ENCODE measurements around the gene UBAC2. TPM values are rescaled to one million over a fixed set of nuclear protein-coding genes. Genes with fewer than 3 reads are reported as not detected.

The UBAC2 gene
- total RNA-seq, 2 experiments from 2014 or later = 56.0 to 59.0 TPM

GRCh38 chr13:99260216-99260615 lies 59.6 kb downstream of the UBAC2 start:
- Mint-ChIP-seq H3K9me3 (no peaks in the 10 kb centered on the region), H3K4me3 (peak overlapping the region; percentile 9), H3K4me1 (peaks cover 71% of the 10 kb centered on the region), H3K27ac (peak overlapping the region; percentile 95), H3K36me3 (peaks cover 28% of the 10 kb centered on the region), H3K27me3 (no peaks in the 10 kb centered on the region)
- DNase-seq = no peak

DNA sequence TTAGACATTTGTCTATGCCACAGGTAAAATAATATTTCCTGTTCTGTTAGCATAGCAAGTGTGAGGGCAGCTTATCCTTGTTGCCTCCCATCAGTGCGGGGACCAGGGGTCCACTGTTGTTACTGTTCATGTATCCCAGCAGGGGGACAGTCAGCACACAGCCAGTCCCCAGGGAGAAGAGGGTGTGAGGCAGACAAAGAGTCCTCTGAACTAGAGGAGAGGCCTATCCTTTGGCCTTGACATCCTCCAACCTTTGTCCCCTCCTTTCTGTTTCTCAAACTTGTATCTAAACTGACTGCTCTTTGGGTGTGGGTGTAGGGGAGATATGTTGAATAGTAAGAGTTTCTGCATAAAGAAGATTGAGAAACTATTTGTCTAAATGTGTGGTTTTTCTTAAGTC lies 60.4 kb downstream of the UBAC2 start:
- no peaks in the 10 kb centered on the region for H3K27me3 Mint-ChIP-seq
- peak overlapping the region; percentile 79 for H3K27ac Mint-ChIP-seq
- H3K4me1 Mint-ChIP-seq = peaks cover 69% of the 10 kb centered on the region
- no peak for DNase-seq
- H3K4me3 Mint-ChIP-seq = no peak overlapping the region
- H3K36me3 Mint-ChIP-seq = peaks cover 29% of the 10 kb centered on the region
- no peaks in the 10 kb centered on the region for H3K9me3 Mint-ChIP-seq

DNA sequence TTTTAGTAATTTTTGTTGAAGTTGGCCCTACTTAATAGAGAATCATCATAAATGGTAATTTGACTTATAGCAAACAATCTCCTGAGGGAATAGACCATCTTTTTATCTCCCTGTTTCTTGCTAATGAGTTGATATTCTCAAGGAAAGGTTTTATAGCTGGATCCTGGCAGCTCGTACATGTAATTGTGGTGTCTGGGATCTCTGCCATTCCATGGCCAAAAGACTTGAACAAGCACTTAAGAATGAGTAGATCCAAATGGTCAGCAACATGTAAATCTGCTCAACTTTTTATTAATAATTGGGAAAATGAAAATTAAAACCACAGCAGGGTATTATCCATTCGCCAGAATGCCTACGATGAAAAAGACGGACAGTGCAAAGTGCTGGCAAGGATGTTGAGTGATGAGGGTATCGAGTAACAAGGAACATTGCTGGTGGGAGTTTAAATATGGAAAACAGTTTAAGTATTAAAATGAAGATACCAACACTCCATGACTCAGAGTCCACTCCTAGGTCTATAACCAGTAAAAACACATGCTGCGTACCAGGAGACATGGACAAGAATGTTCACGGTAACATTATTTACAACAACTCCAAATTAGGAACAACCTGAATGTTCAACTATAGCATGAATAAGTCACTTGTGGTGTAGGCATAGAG lies 62.6 kb downstream of the UBAC2 start:
- DNase-seq = no peak
- H3K4me3 Mint-ChIP-seq = no peak overlapping the region
- no peaks in the 10 kb centered on the region for H3K9me3 Mint-ChIP-seq
- no peak overlapping the region for H3K27ac Mint-ChIP-seq
- no peaks in the 10 kb centered on the region for H3K27me3 Mint-ChIP-seq
- peaks cover 68% of the 10 kb centered on the region for H3K4me1 Mint-ChIP-seq
- peaks cover 21% of the 10 kb centered on the region for H3K36me3 Mint-ChIP-seq

DNA sequence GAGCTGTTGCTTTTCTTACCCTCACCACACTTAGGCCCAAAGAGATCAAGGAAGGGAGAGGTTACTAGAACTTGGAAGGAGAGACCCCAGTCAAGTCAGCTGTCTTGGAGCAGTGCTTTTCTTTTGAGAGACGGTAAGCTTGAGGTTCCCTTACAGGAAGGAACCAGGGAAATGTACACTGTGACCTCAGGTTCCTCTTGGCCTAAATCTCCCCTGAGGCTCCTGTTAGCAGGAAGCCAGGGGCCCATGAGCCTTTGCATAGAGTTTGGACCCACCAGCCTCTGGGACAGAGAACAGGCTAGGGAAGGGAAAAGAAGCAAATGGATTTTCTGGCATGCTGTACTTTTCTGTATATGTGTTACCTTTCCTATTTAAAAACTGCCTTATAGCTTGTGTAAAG lies 63.4 kb downstream of the UBAC2 start:
- peak overlapping the region; percentile 49 for H3K27ac Mint-ChIP-seq
- peaks cover 21% of the 10 kb centered on the region for H3K36me3 Mint-ChIP-seq

DNA sequence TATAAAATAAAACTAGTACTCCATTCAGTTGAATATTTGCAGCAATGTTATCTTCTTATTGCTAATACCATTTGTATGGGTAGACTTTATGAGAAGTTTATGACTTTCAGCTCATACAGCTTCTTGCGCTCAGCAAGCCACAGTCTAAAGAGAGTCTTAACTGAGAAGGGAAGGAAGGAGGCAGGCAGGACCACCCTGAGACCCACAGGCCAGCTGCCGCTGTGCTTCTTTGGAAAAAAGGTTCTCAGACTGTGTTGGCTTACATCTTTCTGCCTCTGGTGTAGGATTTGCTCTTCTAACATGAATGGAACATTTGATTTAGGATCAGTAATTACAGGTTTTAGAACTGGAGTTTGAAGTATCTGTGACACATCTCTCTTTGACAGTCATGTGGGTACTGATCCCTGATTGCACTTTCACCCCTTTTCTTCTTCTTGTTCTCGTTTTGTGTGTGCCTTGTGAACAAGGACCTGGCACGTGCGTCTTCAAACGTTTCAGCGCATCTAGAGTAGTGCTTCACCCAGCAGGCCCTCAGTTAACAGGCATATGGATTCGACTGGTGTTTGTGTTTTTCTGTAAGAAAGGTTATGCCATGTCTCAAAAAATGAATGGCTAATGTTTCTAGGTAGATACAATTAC lies 64.6 kb downstream of the UBAC2 start:
- Mint-ChIP-seq H3K4me1 (peaks cover 58% of the 10 kb centered on the region), H3K9me3 (no peaks in the 10 kb centered on the region), H3K36me3 (peaks cover 12% of the 10 kb centered on the region), H3K27ac (peak overlapping the region; percentile 88), H3K4me3 (no peak overlapping the region), H3K27me3 (no peaks in the 10 kb centered on the region)
- DNase-seq = peak; percentile 29

More for the DNA sequence above, 63.4 kb downstream of the UBAC2 start:
- no peak for DNase-seq
- H3K27me3 Mint-ChIP-seq = no peaks in the 10 kb centered on the region
- H3K9me3 Mint-ChIP-seq = no peaks in the 10 kb centered on the region
- no peak overlapping the region for H3K4me3 Mint-ChIP-seq
- H3K4me1 Mint-ChIP-seq = peaks cover 66% of the 10 kb centered on the region

- peaks cover 60% of the 10 kb centered on the region for H3K4me1 Mint-ChIP-seq
- no peaks in the 10 kb centered on the region for H3K27me3 Mint-ChIP-seq
- H3K27ac Mint-ChIP-seq = peak overlapping the region; percentile 88
- no peak overlapping the region for H3K4me3 Mint-ChIP-seq
- DNase-seq = no peak
- H3K9me3 Mint-ChIP-seq = no peaks in the 10 kb centered on the region
- H3K36me3 Mint-ChIP-seq = peaks cover 11% of the 10 kb centered on the region
Measured at GRCh38 chr13:99265821-99266426, 65.3 kb downstream of the UBAC2 start.

DNA sequence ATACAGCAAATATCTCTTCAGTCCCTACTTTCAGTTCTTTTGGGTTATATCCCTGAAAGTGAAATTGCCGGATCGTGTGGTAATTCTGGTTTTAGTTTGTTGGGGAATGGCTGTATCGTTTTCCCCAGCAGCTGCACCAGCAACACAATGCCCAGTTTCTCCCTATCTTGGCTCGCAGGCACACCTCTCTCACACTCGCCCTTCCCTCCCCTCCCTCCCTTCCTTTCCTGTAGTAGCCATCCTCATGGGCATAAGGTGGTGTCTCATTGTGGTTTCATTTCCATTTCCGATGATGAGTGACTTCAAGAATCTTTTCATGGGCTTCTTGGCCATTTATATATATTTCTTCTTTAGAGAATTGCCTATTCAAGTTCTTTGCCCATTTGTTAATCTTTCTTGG lies 66.2 kb downstream of the UBAC2 start:
- Mint-ChIP-seq H3K36me3 (peaks cover 16% of the 10 kb centered on the region), H3K9me3 (peaks cover 3% of the 10 kb centered on the region), H3K4me1 (peaks cover 60% of the 10 kb centered on the region), H3K4me3 (no peak overlapping the region), H3K27me3 (no peaks in the 10 kb centered on the region), H3K27ac (no peak overlapping the region)
- DNase-seq = no peak

GRCh38 chr13:99267927-99268326 lies 67.3 kb downstream of the UBAC2 start:
- DNase-seq = no peak
- Mint-ChIP-seq H3K4me3 (no peak overlapping the region), H3K36me3 (peaks cover 26% of the 10 kb centered on the region), H3K27ac (no peak overlapping the region), H3K4me1 (peaks cover 64% of the 10 kb centered on the region), H3K27me3 (no peaks in the 10 kb centered on the region), H3K9me3 (peaks cover 5% of the 10 kb centered on the region)

GRCh38 chr13:99268822-99269221 lies 68.2 kb downstream of the UBAC2 start:
- Mint-ChIP-seq H3K4me3 (no peak overlapping the region), H3K36me3 (peaks cover 34% of the 10 kb centered on the region), H3K4me1 (peaks cover 63% of the 10 kb centered on the region), H3K9me3 (peaks cover 11% of the 10 kb centered on the region), H3K27ac (peak overlapping the region; percentile 26), H3K27me3 (no peaks in the 10 kb centered on the region)
- no peak for DNase-seq

- Mint-ChIP-seq H3K36me3 (peaks cover 41% of the 10 kb centered on the region), H3K4me3 (no peak overlapping the region), H3K9me3 (peaks cover 11% of the 10 kb centered on the region), H3K27me3 (no peaks in the 10 kb centered on the region), H3K27ac (peak overlapping the region; percentile 20), H3K4me1 (peaks cover 61% of the 10 kb centered on the region)
- no peak for DNase-seq
Measured at GRCh38 chr13:99269627-99270241, 69.1 kb downstream of the UBAC2 start.

DNA sequence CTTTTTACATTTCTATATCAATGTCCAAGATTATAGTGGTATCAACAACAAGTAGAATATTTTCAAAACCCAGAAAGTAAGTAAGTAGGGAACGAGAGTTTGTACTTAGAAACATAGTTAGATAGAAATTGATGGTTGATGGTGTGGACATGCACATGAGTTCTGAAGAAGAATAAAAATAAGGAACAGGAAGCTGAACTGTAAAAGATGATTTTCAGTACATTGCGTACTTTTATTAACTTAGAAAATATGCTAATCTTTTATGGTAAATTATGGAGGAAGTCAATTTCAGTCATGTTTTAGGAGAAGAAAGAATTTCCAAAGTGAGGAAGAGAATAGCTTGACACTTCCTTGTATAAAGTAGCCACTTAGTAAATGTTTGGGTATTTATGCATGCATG lies 69.9 kb downstream of the UBAC2 start:
- peaks cover 14% of the 10 kb centered on the region for H3K9me3 Mint-ChIP-seq
- no peak for DNase-seq
- H3K27me3 Mint-ChIP-seq = no peaks in the 10 kb centered on the region
- H3K4me3 Mint-ChIP-seq = no peak overlapping the region
- H3K4me1 Mint-ChIP-seq = peaks cover 60% of the 10 kb centered on the region
- H3K27ac Mint-ChIP-seq = peak overlapping the region; percentile 75
- peaks cover 44% of the 10 kb centered on the region for H3K36me3 Mint-ChIP-seq

GRCh38 chr13:99271249-99271648 lies 70.6 kb downstream of the UBAC2 start:
- H3K4me3 Mint-ChIP-seq = no peak overlapping the region

DNA sequence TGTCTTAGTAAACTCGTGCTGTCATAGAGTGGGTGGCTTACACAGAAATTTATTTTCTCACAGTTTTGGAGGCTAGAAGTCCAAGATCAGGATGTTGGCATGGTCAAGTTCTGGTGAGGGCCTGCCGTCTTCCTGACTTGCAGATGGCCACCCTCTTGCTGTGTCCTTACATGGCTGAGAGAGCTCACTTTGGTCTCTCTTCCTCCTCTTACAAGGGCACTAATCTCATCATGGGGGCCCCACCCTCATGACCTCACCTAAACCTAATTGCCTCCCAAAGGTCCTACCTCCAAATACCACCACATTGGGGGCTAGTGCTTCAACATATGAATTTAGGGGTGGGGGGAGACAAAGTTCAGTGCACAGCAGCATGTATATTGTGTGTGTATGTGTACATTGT lies 71.8 kb downstream of the UBAC2 start:
- Mint-ChIP-seq H3K4me1 (peaks cover 68% of the 10 kb centered on the region), H3K9me3 (peaks cover 14% of the 10 kb centered on the region), H3K36me3 (peaks cover 55% of the 10 kb centered on the region), H3K4me3 (no peak overlapping the region), H3K27me3 (no peaks in the 10 kb centered on the region), H3K27ac (peak overlapping the region; percentile 67)
- no peak for DNase-seq

More at GRCh38 chr13:99271249-99271648, 70.6 kb downstream of the UBAC2 start:
- peaks cover 14% of the 10 kb centered on the region for H3K9me3 Mint-ChIP-seq
- peaks cover 49% of the 10 kb centered on the region for H3K36me3 Mint-ChIP-seq
- no peak for DNase-seq
- H3K27ac Mint-ChIP-seq = peak overlapping the region; percentile 67
- no peaks in the 10 kb centered on the region for H3K27me3 Mint-ChIP-seq
- H3K4me1 Mint-ChIP-seq = peaks cover 64% of the 10 kb centered on the region

- Mint-ChIP-seq H3K9me3 (peaks cover 14% of the 10 kb centered on the region), H3K4me1 (peaks cover 73% of the 10 kb centered on the region), H3K27me3 (no peaks in the 10 kb centered on the region), H3K27ac (peak overlapping the region; percentile 60), H3K36me3 (peaks cover 59% of the 10 kb centered on the region), H3K4me3 (no peak overlapping the region)
- DNase-seq = no peak
Measured at GRCh38 chr13:99273128-99273527, 72.5 kb downstream of the UBAC2 start.

DNA sequence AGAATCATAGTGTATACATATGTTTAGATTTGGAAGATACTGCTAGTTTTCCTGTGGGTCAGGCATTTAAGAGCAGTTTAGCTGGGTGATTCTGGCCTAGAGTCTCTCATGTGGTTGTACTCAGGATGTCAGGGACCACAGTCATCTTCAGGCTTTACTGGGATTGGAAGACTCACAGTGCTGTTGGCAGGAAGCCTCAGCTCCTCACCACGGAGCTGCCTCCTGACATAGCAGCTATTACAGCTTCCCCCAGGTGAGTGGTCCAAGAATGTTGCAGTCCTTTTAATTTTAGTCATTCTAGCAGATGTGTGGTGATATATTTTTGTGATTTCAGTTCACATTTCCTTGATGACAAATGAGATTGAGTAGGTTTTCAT lies 74.4 kb downstream of the UBAC2 start:
- Mint-ChIP-seq H3K9me3 (peaks cover 14% of the 10 kb centered on the region), H3K27me3 (no peaks in the 10 kb centered on the region), H3K36me3 (peaks cover 70% of the 10 kb centered on the region), H3K4me1 (peaks cover 82% of the 10 kb centered on the region), H3K4me3 (no peak overlapping the region), H3K27ac (peak overlapping the region; percentile 67)
- peak; percentile 36 for DNase-seq

All from activated naive CD8-positive, alpha-beta T cell treated with anti-CD3 and anti-CD28 coated beads for 36 hours (primary cell).